NCI-H510A (cell line): ENCODE results near the gene FBXO5.
"Not testable (repeated sequence)": the region's sequence is repeated elsewhere in the genome, so short reads cannot be mapped to it uniquely, and the experiment has no call there.

Experiments used
- DNase-seq: peaks from one replicate; lab custom pipeline; 2025; lab: John Stamatoyannopoulos, UW

Gene FBXO5

DNA sequence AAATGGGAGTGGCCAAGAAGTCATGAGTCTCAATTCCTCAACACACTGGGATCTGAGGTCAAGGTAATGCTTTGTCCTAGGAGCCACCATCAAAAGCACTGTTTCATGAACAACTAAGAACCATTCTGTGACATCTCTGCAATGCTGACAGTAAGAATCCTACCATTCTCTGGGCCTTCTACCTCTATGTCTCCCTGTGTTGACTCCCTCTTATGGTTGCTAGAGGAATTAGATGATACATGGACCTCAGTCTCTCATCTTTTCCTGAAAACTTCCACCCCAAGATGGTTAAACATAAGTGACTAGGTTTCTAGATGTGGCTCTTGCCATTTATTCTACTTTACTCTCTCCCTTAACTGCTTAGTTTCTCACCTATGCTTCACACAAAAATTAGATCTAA, 10.6 kb upstream of the FBXO5 start:
- no peak for DNase-seq

DNA sequence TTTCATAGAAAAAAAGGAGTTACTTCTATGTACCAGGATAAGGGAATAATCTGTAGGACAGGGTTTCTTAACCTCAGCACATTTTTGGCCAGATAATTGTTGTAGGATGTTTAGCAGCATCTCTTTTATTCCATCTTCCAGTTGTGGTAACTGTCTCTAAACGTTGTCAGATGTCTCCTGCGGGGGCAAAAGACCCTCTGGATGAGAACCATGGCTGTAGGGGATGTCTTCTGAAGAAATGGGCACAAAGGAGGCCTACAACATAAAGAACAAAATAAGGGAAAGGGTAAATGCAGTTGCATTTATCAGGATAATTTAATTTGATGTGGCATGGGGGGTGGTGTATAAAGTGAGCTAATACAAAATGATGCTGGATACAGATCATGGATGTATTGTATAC, 4.1 kb upstream of the FBXO5 start:
- no peak for DNase-seq

DNA sequence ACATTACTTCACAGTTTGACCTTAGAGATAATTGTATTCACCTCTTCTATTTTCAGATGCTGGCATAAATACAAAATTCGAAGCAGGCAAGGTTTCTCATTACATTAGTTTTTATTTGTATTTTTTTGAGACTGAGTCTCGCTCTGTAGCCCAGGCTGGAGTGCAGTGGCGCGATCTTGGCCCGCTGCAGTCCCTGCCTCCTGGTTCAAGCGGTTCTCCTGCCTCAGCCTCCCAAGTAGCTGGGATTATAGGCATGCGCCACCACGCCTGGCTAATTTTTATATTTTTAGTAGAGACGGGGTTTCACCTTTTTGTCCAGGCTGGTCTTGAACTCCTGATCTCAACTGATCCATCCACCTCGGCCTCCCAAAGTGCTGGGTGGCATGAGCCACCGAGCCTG, 2.5 kb upstream of the FBXO5 start:
- DNase-seq = not testable (repeated sequence)

DNA sequence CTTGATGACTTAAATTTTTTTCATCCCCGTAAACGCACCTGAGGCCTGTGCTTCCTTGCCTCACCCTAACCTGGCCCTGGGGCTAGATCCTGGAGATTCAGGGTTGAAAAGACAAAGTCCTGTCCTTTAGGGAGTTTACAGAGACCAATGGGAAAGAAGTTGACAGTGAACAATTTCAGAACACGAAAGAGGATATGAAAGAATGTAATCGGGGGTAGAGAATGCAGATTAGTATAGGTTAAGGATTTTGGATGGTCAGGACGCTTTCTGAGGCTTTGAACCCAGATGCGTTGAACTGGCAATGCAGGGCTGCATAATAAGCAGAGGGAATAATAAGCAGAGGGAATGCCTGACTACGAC, 1.7 kb upstream of the FBXO5 start:
- DNase-seq = no peak

DNA sequence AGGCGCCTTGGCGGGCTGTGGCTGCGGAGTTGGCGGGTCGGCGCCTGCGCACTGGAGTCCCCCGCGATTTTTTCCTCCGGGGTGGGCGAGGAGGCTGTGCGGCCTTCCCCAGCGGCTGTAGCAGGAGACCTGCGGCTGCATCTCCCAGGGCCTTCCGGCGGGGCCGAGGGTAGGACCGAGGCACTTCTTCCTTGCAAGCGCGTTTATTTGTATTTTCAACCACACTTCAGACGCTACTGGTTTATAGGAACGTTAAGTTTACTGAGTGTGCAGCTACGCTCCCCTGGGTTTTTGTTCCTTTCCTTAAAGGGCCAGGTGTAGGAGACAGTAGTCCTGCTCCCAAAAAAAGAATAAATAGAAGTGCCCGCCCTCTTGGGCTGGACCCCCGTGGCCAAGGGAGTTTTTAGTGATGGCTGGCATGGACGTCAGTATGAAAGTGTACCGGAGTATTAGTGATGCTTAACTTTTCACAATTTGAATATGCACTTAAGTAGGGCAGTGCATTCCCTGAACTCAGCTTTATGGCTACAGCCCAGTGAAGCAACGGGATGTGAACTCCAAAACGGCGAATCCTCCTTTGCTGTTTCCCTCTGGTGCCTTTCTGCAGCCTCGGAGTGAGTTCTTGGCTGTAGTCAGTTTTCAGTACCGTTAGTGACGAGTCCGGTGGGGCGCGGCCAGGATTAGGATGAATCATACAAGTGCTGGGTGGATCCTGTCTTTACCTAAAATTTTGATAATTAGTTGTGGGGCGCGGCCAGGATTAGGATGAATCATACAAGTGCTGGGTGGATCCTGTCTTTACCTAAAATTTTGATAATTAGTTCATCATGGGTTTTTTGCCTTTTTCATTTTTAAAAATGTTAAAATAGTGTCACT, 1.0 kb upstream of the FBXO5 start:
- no peak for DNase-seq

DNA sequence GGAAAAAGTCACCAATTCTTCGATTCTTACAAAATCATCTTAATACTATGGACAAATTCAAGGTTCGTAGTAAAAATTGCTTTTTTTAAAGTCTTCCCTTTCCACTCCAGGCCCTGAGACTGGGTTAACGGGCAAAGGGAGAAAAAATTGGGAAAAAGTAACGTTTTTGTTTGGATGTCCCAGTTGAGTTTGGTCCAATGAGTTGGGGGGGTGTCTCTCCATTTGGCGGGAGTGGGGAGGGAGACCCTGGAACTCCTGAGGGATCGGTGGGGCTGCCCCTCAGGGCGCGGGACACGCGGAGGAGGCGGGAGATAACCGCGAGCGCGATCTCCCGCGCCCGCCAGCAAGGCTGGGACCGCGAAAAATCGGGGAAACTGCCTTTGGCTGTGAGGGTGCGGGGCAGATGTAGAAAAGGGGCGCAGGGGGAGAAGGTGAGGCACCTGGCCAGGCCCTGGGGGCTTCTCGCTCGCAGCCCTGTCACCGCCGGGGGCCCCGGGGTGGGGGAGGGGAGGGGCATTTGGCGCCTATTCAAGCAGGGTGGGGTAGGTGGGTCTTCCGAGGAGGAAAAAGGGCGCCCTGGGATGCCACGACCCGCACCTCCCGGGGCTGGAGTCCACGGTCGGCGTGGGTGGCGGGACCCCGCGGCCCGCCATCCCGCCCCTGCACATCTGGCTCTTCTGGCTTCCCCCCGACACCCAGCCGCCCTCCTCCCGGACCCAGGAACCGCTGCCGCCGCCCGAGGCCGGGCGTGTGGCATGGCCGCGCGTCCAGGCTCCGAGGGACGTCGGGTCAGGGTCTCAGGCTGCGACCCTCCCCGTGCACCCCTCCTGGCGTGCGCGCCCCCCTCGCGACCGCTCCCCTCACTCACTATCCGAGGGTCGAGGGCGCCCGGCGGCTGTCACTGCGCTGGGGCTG, 595 bp downstream of the FBXO5 start:
- DNase-seq = no peak

DNA sequence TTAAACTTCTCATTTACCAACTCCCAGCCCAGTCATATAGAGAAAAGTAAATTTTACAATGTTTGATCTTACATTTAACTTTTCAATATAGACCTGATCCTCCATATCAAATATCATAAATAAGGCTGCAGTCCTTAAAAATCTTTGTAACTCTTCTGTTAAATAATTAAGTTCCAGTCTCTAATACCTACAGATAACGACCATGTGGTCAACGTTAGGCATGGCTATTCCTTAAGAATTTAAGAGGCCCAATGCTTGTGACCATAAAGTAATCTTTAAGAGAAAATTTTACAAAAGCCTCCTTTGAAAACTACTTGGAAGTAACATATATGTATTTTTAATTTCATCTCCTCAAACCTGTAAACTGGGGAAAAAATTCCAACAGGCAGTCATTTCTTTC, 1.6 kb downstream of the FBXO5 start:
- DNase-seq = no peak

DNA sequence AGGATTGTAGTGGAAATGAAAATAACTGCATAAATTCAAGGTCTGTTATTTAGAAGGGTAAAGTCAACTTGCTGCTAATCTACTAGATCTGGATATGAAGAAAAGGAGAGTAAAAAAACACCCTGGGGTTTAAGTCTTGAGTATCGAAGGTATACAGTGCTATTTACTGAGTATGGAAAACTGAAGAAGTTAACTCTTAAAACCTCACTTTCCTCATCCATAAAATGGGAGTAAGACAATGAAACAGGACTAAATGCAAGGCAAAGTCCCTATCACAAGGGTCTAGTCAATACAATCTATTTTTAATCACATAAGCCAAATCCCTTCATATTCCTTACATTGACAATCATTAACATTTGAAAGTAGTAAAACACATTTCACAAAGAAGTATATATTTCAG, 2.2 kb downstream of the FBXO5 start:
- no peak for DNase-seq

DNA sequence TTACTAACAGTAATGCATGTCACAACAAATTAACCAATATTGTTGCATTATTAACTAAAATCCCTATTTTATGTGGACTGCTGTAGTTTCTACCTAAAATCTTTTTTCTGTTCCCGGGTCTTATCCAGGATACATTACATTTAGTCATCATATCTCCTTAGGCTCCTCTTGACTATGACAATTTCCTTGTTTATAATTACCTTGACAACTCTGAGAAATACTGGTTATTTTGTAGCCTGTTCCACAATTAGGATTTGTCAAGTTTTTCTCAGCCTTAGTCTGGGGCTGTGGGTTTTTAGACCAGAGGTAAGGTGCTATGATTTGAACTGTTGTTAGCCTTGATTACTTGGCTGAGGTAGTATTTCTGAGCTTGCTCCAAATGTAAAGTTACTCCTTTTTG, 3.7 kb downstream of the FBXO5 start:
- DNase-seq = no peak

DNA sequence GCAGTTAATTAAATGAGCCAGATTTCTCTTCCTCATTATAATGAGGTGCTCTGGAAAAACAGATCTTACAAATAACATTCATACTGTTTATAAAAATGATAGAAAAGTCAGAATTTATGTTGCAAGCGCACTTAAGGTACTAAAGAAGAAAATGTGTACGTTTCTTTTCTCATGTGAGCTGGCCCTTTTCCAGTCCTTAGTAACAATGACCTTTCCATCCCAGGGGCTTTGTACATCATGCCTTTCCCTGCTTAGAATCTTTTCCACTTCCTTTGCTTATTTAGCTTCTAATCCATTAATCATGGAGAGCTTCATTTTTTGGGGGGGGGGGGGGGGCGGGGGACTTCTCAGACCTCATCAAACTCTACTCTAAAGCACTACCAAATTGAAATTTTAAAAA, 4.8 kb downstream of the FBXO5 start:
- DNase-seq = no peak

DNA sequence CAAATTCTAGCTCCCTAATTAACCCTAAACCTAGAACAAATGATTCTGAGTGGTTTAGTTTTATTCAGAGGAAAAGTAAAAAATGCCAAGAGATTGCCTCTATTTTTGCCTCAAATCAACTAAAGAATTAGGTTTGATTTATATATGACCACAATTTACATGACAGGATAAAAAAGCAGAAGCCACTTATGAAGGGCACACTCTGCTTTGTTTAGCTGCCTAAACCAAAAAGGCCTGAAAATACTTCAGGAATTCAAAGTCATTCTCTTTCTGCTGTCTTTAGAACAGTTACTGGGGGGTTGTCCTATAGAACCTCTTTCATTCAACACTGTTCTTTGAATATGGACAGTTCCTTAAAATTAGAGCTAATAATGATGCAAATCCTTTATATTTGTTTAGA, 5.3 kb downstream of the FBXO5 start:
- no peak for DNase-seq

DNA sequence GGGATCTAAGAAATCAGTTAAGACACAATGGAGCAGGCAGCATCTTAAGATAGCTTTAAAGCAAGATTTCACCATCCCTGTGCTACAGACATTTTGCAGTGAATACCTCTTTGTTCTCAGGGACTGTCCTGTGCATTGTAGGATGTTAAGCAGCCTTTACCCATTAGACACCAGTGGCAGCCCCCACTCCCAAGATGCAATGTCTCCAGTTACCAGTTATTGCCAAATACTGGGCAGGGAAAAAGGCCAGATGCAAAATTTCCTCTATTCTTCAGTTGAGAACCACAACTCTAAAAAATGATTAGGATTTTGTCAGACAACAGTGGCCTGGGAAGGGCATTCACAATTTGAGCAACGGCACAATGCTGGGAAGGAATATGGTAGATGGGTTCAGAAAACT, 6.1 kb downstream of the FBXO5 start:
- no peak for DNase-seq

DNA sequence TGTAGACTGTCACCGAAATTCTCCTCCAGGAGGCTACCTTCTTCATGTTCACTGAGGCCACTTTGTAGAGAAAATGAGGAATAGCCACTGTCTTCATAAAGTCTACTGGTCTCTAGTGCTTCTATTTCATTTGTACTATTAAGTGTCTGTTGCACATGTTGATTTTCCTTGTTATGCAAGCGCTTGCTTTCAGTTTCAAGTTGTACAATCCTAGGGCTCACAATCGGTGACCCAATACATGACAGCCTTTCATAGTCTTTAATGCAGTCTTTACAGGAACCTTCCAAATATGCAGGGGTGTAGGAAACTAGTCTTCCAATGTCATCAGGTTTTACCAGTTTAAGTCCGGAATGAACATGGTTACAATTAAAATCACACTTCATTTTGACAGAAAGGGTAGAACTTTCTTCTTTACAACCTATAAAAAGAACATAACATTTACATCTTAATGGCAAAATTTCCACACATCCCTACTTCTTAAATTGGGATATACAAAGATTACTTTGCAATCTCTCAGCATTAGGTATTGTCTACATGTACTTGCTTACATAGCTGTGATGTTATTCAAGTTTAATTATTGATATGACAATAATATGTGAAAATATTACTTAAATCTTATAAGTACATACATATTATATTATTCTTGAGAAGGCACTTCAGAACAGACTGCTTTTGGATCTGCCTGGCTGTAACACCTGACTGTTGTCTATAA, 7.5 kb downstream of the FBXO5 start:
- DNase-seq = no peak

DNA sequence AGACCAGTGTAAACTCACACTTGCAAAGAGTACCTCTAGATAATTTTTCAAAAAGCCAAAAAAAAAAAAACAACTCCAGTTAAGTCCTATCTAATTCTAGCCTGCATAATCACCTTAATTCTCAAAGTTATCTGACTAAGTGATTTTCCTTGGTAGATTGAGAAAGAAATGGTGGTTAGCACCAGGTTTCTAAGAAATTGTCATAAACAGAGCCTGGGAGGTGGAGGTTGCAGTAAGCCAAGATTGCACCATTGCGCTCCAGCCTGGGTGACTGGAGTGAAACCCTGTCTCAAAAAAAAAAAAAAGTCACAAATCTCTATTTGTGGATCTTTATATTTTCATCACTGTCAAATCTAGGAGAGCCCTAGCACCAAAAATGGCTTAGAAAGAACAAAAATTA, 8.9 kb downstream of the FBXO5 start:
- no peak for DNase-seq

DNA sequence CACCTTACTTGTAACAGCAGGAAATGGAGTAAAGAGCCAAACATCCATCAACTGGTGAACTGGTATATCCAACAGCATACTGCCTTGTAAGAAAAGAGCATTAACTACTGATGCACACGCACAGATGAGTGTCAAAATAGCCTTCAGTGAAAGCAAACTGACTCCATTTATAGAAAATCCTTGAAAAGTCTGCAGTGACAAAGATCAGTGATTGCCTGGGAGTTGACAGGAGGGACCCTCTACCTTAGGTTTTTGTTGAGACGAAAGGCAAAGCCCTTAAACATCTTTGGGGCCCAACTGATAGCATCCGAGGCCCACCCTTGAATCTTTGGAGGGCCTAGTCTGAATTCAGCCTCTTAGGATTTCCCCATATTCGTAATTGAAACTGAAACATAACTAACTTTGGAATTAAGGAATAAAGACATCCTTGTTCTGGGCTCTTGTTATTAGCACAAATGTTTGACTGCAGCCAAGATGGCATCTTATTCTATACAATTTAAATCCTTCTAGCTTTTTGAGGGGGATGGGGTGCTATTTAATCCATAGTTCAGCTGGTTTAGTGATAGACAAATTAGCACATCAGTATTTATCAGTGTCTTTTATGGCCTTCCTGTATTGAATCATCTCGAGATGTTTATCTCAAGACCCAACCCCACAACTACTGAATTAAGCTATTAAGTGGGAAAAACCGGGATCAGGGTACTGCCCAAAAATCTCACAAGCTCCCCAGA, 13.0 kb downstream of the FBXO5 start:
- DNase-seq = no peak

DNA sequence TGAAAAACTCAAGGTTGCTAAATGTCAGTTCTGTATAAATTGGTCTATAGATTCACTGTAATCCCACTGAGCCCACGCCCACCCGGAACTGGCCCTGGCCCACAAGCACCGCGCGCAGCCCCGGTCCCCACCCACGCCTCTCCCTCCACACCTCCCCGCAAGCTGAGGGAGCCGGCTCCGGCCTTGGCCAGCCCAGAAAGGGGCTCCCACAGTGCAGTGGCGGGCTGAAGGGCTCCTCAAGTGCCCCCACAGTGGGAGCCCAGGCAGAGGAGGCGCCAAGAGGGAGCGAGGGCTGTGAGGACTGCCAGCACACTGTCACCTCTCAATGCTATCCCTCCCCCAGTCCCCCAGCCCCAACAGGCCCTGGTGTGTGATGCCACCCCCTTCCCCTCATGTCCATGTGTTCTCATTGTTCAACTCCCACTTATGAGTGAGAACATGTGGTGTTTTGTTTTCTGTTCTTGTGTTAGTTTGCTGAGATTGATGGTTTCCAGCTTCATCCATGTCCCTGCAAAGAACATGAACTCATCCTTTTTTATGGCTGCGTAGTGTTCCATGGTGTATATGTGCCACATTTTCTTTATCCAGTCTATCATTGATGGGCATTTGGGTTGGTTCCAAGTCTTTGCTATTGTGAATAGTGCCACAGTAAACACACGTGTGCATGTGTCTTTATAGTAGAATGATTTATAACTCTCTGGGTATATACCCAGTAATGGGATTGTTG, 16.5 kb downstream of the FBXO5 start:
- DNase-seq = not testable (repeated sequence)

DNA sequence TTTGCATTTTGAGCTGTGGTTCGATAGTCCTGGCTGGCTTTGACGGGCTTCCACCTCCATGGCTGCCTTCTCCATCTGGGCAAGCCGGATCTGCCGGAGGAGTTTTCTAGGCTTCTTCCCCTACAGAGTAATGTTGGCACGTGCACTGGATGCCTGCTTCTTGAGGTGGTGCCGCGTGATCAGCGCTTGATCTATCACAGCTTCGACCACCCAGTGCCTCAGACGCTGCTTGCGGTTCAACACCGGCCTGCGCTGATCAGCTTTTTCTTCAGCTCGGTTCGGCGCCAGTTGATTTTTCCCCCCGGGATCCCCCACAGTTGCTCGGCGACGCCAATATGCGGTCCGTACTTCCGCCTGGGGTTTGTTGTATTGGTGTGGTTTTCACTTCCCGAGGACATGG, 23.5 kb downstream of the FBXO5 start:
- DNase-seq = no peak

DNA sequence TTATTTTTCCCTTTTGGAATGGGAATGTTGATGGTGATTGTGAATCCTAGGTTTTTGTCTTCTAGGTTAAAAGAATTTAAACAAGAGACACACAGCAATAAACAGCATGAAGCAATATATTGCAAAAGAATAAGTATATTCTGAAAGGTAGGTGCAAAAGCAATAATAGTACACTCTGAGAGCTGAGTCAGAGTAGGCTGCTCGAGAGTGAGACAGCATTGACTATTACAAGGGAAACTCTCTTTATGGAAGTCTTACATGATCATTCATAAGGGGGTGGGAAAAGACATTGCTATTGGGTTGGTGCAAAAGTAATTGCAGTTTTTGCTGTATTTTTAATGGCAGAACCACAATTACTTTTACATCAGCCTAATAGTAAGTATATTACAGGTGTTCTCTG, 25.0 kb downstream of the FBXO5 start:
- no peak for DNase-seq

DNA sequence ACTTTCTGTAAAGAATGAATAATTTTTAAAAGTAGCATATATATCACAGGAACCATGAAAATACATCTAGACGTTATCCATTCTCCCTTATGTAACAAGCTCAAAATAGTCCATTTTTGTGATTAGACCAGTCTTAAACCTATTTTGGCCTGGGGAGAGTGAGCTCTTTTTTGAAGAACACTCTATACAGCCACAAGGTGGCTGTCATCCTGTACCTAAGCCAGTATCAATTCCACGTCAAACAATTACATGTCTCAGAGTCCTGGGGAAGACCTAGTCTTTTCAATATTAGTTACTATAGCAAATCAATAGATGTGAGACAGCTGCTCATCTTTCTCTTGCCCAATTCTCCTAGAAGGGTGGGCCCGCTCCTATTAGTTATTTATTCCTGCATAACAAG, 28.4 kb downstream of the FBXO5 start:
- no peak for DNase-seq

DNA sequence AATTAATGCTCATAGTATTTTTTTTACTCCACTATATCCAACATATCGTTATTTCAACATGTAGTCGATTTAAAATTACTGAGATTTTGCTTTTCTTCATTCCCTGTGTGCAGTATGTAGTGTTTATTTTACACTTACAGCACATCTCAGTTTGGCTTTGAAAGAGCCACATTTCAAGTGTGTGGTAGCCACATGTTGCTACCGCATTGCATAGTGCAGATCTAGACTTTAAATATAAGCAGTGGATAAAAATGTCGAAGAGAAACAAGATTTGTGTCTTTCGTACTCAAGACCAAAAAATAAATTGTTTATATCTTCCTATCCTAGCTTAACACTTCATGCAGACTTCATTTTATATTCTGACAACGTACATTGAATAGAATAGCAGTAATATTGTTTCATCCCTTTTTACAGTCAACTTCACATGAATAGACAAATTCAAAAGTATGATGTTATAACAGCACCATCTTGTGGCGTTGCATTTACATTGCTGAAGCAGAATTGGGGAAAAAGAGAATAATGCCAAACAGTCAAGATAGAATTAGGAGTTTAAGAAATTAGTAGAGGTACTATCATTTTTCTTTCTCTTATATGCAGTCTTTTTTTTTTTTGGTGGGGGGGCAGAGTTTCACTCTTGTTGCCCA, 29.9 kb downstream of the FBXO5 start:
- no peak for DNase-seq

DNA sequence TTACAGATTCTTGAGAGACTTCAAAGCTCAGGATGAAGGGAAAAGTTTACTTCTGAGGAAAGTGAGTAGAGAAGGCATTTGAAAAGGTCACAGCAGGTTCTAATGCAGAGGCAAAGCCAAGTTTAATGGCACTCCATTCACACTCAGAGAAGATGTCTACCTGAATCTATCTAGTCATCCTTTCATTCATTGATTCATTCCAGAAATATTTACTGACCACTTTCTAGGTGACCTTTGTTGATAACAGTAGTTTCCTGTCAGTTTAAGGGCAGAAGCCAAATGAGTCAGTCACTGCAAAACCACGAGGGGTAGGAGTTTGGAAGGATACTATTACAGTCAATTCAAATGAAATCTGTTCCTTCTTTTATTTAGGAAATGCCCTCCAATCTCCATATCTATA, 30.8 kb downstream of the FBXO5 start:
- no peak for DNase-seq
